CD8-positive, alpha-beta memory T cell (primary cell): ENCODE data around the gene SPATC1L. TPM values are rescaled to one million over a fixed set of nuclear protein-coding genes. Genes with fewer than 3 reads are reported as not detected.
"Not testable (repeated sequence)": the region's sequence is repeated elsewhere in the genome, so short reads cannot be mapped to it uniquely, and the experiment has no call there.

Experiments used
- CTCF ChIA-PET: fragments of 350-600 bp; sonication (Branson Sonifier 250); formaldehyde crosslinking; loops from one replicate; lab custom pipeline; 2021; ENCODE audit warnings: antibody characterized with exemption; lab: Charles Lee
- POLR2A ChIA-PET: fragments of 350-600 bp; sonication (Branson Sonifier 250); formaldehyde crosslinking; loops from one replicate; lab custom pipeline; 2021; ENCODE audit warnings: antibody characterized with exemption; lab: Charles Lee
- DNase-seq, 5 donors: peaks; one replicate each; pipeline versions ENCODE4 v3.0.0 to v3.0.0-alpha.2; 2020 to 2022; ENCODE audit warnings: mixed read lengths in 1 of 5
- H3K27ac ChIP-seq: one replicate; pipeline ENCODE4 v1.7.0; 2013; ENCODE audit warnings: low read depth, mild to moderate bottlenecking, low read length, moderate library complexity
- H3K27me3 ChIP-seq: 2 replicates; pipeline ENCODE4 v1.7.0; 2013; ENCODE audit warnings: low read length, mild to moderate bottlenecking; ENCODE audit not compliant: insufficient read depth, poor library complexity, severe bottlenecking
- H3K36me3 ChIP-seq: 2 replicates; pipeline ENCODE4 v1.7.0; 2013; ENCODE audit warnings: mild to moderate bottlenecking, low read length, moderate library complexity; ENCODE audit not compliant: insufficient read depth
- H3K4me1 ChIP-seq: 2 replicates; pipeline ENCODE4 v1.7.0; 2013; ENCODE audit warnings: mild to moderate bottlenecking, low read length, moderate library complexity; ENCODE audit not compliant: insufficient read depth
- H3K4me3 ChIP-seq: 2 replicates; pipeline ENCODE4 v1.7.0; 2013; ENCODE audit warnings: mild to moderate bottlenecking, low read length
- H3K9me3 ChIP-seq: 2 replicates; pipeline ENCODE4 v1.7.0; 2013; ENCODE audit warnings: mild to moderate bottlenecking, low read length
- H3K27ac Mint-ChIP-seq, 8 donors: one replicate each; pipeline ENCODE4 v1.8.0; 2020 to 2021; ENCODE audit warnings: mixed read lengths in 8 of 8, mild to moderate bottlenecking in 6 of 8, inconsistent platforms in 3 of 8, moderate library complexity in 3 of 8
- H3K27me3 Mint-ChIP-seq, 2 donors: one replicate each; pipeline ENCODE4 v1.8.0; 2020 to 2021; ENCODE audit warnings: mixed read lengths in 2 of 2, mild to moderate bottlenecking in 1 of 2, moderate library complexity in 1 of 2
- H3K36me3 Mint-ChIP-seq, 3 donors: one replicate each; pipeline ENCODE4 v1.8.0; 2020 to 2021; ENCODE audit warnings: mixed read lengths in 3 of 3, inconsistent platforms in 1 of 3, mild to moderate bottlenecking in 1 of 3
- H3K4me1 Mint-ChIP-seq, 3 donors: one replicate each; pipeline ENCODE4 v1.8.0; 2020 to 2021; ENCODE audit warnings: mixed read lengths in 3 of 3, inconsistent platforms in 1 of 3, mild to moderate bottlenecking in 1 of 3
- H3K4me3 Mint-ChIP-seq, 7 donors: one replicate each; pipeline ENCODE4 v1.8.0; 2020 to 2021; ENCODE audit warnings: mixed read lengths in 7 of 7, mild to moderate bottlenecking in 6 of 7, moderate library complexity in 4 of 7, inconsistent platforms in 2 of 7
- H3K9me3 Mint-ChIP-seq, 5 donors: one replicate each; pipeline ENCODE4 v1.8.0; 2020 to 2022; ENCODE audit warnings: mixed read lengths in 5 of 5, mild to moderate bottlenecking in 3 of 5, moderate library complexity in 2 of 5, inconsistent platforms in 1 of 5
- polyA plus RNA-seq: library from polyadenylated mRNA; unstranded; fragments of 300-500 nt; fragmentation: Illumina TruSeq; gene quantifications from one replicate; pipeline ENCODE4 v1.2.3, GENCODE V29; 2021
- total RNA-seq, 2 experiments: library from RNA; stranded (reverse); gene quantifications; one replicate each; pipeline ENCODE4 v1.2.3, GENCODE V29; 2021

The SPATC1L gene
- total and polyA plus RNA-seq, 3 experiments from 2014 or later: 5.0 to 10.7 (median 5.0) TPM

DNA sequence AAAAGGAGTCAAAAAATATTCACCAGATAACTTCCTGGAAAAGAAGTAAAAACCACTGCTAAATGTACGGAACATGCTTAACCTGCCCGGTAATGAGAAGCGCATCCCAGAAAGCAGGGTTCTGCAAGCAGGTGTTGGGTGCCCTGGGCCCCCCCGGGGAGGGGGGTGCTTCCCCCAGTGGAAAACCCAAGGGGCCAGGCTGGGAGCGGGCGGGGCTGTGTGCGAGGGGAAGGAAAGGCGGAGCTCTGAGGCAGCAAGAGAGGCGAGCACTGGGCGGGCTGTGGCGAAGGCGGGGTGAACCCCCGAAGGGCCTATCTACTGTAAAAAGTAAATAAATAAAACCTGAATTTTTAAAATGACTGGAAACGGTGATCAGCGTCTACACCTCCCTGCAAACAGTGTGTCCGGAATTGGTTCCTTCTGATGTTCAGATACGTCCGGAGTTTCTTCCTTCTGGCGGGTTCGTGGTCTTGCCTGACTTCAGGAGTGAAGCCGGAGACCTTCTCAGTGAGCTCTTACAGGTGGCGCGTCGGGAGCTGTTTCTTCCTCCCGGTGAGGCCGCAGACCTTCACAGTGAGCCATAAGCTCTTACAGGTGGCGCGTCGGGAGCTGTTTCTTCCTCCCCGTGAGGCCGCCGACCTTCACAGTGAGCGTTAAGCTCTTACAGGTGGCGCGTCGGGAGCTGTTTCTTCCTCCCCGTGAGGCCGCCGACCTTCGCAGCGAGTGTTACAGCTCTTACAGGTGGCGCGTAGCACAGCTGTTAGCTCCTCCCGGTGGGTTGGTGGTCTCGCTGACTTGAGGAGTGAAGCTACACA lies 42.3 kb downstream of the SPATC1L start:
- Histone ChIP-seq H3K4me3 (no peak overlapping the region), H3K4me1 (no peaks in the 10 kb centered on the region), H3K27ac (no peak overlapping the region), H3K27me3 (no peaks in the 10 kb centered on the region), H3K36me3 (no peaks in the 10 kb centered on the region), H3K9me3 (no peaks in the 10 kb centered on the region)
- Mint-ChIP-seq H3K4me1 (peaks cover 8 to 9% (median 9%) of the 10 kb centered on the region in 3 donors), H3K27me3 (peaks cover 5 to 13% of the 10 kb centered on the region in 2 donors), H3K36me3 (peaks cover 0 to 1% (median 0%) of the 10 kb centered on the region in 3 donors), H3K9me3 (no peaks in the 10 kb centered on the region), H3K27ac (peak overlapping the region in 1 of 8 donors; percentile 50), H3K4me3 (peak overlapping the region in 2 of 7 donors; percentile 32 to 54)
- ChIA-PET CTCF (interaction anchor here (1.3 to 2.8 kb wide), 4 partner anchors 88 to 290 kb away, joined by 4 to 16 read pairs (median 10); partner anchors contain the start of gene LSS), POLR2A (no interaction called here)
- peak in 1 of 5 donors; percentile 26 for DNase-seq

DNA sequence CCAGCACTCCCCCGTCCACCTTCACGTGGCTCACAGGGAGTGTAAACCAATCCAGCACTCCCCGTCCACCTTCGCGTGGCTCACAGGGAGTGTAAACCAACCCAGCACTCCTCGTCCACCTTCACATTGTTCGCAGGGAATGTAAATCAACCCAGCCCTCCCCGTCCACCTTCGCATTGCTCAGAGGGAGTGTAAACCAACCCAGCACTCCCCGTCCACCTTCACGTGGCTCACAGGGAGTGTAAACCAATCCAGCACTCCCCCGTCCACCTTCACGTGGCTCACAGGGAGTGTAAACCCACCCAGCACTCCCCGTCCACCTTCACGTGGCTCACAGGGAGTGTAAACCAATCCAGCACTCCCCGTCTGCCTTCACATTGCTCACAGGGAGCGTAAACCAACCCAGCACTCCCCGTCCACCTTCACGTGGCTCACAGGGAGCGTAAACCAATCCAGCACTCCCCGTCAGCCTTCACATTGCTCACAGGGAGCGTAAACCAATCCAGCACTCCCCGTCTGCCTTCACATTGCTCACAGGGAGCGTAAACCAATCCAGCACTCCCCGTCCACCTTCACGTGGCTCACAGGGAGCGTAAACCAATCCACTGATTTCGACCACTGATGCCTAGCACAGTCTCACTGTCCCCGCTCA lies 43.8 kb downstream of the SPATC1L start:
- H3K27ac ChIP-seq, H3K36me3 Mint-ChIP-seq, H3K9me3 ChIP-seq, POLR2A ChIA-PET, H3K4me3 Mint-ChIP-seq, H3K27me3 ChIP-seq, DNase-seq, CTCF ChIA-PET, H3K4me3 ChIP-seq, H3K9me3 Mint-ChIP-seq, H3K36me3 ChIP-seq, H3K4me1 Mint-ChIP-seq, H3K4me1 ChIP-seq: not testable (repeated sequence)
- Mint-ChIP-seq H3K27ac (peak overlapping the region in 1 of 8 donors; percentile 5), H3K27me3 (peaks cover 9 to 11% of the 10 kb centered on the region in 2 donors)

- no peak overlapping the region for H3K27ac ChIP-seq
- Mint-ChIP-seq H3K9me3 (no peaks in the 10 kb centered on the region), H3K4me1 (peaks cover 8 to 9% (median 8%) of the 10 kb centered on the region in 3 donors), H3K27ac (no peak overlapping the region), H3K27me3 (peaks cover 9 to 11% of the 10 kb centered on the region in 2 donors), H3K4me3 (no peak overlapping the region), H3K36me3 (peaks cover 0 to 1% (median 0%) of the 10 kb centered on the region in 3 donors)
- no peak for DNase-seq
- no peaks in the 10 kb centered on the region for H3K9me3 ChIP-seq
- H3K4me1 ChIP-seq: no peaks in the 10 kb centered on the region
- POLR2A ChIA-PET: no interaction called here
- no peak overlapping the region for H3K4me3 ChIP-seq
- H3K27me3 ChIP-seq: no peaks in the 10 kb centered on the region
- no peaks in the 10 kb centered on the region for H3K36me3 ChIP-seq
- CTCF ChIA-PET: no interaction called here
Observed at GRCh38 chr21:46139686-46140085, 44.6 kb downstream of the SPATC1L start.

- Histone ChIP-seq H3K9me3 (no peaks in the 10 kb centered on the region), H3K27ac (no peak overlapping the region), H3K4me1 (no peaks in the 10 kb centered on the region), H3K27me3 (no peaks in the 10 kb centered on the region), H3K4me3 (no peak overlapping the region), H3K36me3 (no peaks in the 10 kb centered on the region)
- Mint-ChIP-seq H3K36me3 (no peaks in the 10 kb centered on the region), H3K27ac (no peak overlapping the region), H3K9me3 (no peaks in the 10 kb centered on the region), H3K27me3 (peaks cover 9 to 11% of the 10 kb centered on the region in 2 donors), H3K4me1 (peaks cover 1 to 2% (median 1%) of the 10 kb centered on the region in 3 donors), H3K4me3 (no peak overlapping the region)
- CTCF ChIA-PET: no interaction called here
- DNase-seq: no peak
- POLR2A ChIA-PET: no interaction called here
Observed at GRCh38 chr21:46138383-46138970, 45.8 kb downstream of the SPATC1L start.

- ChIA-PET CTCF (no interaction called here), POLR2A (no interaction called here)
- H3K27ac ChIP-seq: no peak overlapping the region
- H3K27me3 Mint-ChIP-seq: peaks cover 9 to 11% of the 10 kb centered on the region in 2 donors
- no peaks in the 10 kb centered on the region for H3K4me1 ChIP-seq
- no peaks in the 10 kb centered on the region for H3K9me3 ChIP-seq
- DNase-seq: no peak
- no peaks in the 10 kb centered on the region for H3K4me1 Mint-ChIP-seq
- no peaks in the 10 kb centered on the region for H3K36me3 ChIP-seq
- no peak overlapping the region for H3K4me3 ChIP-seq
- no peaks in the 10 kb centered on the region for H3K9me3 Mint-ChIP-seq
- H3K36me3 Mint-ChIP-seq: no peaks in the 10 kb centered on the region
- no peak overlapping the region for H3K4me3 Mint-ChIP-seq
- no peak overlapping the region for H3K27ac Mint-ChIP-seq
- H3K27me3 ChIP-seq: no peaks in the 10 kb centered on the region
Observed at GRCh38 chr21:46137908-46138307, 46.4 kb downstream of the SPATC1L start.

DNA sequence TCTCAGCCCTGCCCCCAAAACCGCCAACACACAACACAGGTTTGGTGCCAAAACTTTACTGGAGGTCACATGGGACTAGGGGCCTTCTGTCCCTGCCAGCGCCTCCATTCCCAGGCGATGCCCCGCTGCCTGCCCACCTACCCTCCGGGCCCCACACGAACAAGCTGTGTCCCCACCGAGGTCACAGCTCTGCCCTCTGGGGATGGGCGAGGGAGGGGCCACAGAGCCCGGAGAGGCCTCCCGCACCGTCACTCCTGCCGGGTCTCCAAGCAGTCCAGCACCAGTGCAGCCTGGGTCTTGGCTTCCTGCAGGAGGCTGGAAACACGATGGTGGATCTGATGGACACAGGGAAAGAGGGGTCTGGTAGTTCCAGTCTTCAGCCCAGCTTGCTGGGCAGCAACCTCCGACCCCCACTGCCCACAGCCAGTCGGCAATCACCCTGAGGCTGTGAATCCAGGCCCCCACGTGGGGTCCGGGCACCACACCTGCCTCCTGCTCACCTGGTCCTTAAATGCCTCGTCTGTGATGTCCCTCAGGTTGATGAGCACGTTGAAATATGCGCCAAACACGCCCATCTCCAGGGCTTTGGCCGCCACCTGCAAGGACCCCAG lies 47.4 kb downstream of the SPATC1L start:
- CTCF ChIA-PET: no interaction called here
- H3K27me3 ChIP-seq: no peaks in the 10 kb centered on the region
- no peaks in the 10 kb centered on the region for H3K36me3 ChIP-seq
- no peak overlapping the region for H3K27ac ChIP-seq
- H3K27ac Mint-ChIP-seq: no peak overlapping the region
- no peak overlapping the region for H3K4me3 ChIP-seq
- no peak overlapping the region for H3K4me3 Mint-ChIP-seq
- POLR2A ChIA-PET: no interaction called here
- no peaks in the 10 kb centered on the region for H3K36me3 Mint-ChIP-seq
- peaks cover 9 to 11% of the 10 kb centered on the region in 2 donors for H3K27me3 Mint-ChIP-seq
- no peaks in the 10 kb centered on the region for H3K9me3 ChIP-seq
- no peaks in the 10 kb centered on the region for H3K4me1 Mint-ChIP-seq
- no peaks in the 10 kb centered on the region for H3K9me3 Mint-ChIP-seq
- DNase-seq: no peak
- no peaks in the 10 kb centered on the region for H3K4me1 ChIP-seq

DNA sequence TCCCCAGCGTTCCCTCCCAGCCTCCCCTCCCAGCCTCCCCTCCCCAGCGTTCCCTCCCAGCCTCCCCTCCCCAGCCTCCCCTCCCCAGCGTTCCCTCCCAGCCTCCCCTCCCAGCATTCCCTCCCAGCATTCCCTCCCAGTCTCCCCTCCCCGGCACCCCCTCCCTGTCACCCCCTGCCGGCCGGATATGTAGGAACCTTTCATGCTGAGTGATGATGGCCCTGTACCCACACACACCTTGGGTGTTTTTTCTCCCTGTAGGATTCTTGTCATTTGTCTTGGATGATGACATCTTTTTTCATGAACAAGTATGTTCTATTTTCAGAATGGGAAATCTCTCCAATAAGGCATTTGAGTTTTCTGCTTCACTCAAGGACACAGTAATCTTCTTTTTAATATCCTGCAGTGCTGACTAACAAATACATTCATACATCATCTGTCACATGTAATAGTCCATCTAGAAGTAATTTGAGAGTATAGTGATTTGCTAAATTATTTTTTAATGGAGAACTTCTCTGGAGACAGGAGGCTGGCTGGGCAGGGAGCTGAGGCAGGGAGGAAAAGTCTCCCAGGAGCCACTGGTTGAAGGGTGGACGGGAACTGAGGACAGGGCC lies 48.4 kb downstream of the SPATC1L start:
- ChIA-PET CTCF (no interaction called here), POLR2A (no interaction called here)
- Histone ChIP-seq H3K4me3 (no peak overlapping the region), H3K36me3 (no peaks in the 10 kb centered on the region), H3K27me3 (no peaks in the 10 kb centered on the region), H3K9me3 (no peaks in the 10 kb centered on the region), H3K27ac (no peak overlapping the region), H3K4me1 (no peaks in the 10 kb centered on the region)
- Mint-ChIP-seq H3K9me3 (no peaks in the 10 kb centered on the region), H3K4me3 (no peak overlapping the region), H3K36me3 (no peaks in the 10 kb centered on the region), H3K4me1 (no peaks in the 10 kb centered on the region), H3K27me3 (peaks cover 9 to 11% of the 10 kb centered on the region in 2 donors), H3K27ac (no peak overlapping the region)
- DNase-seq: no peak
